ENCODE results near the gene PTDSS2.
"Not testable (repeated sequence)": the region's sequence is repeated elsewhere in the genome, so short reads cannot be mapped to it uniquely, and the experiment has no call there.

PTDSS2 gene

DNA sequence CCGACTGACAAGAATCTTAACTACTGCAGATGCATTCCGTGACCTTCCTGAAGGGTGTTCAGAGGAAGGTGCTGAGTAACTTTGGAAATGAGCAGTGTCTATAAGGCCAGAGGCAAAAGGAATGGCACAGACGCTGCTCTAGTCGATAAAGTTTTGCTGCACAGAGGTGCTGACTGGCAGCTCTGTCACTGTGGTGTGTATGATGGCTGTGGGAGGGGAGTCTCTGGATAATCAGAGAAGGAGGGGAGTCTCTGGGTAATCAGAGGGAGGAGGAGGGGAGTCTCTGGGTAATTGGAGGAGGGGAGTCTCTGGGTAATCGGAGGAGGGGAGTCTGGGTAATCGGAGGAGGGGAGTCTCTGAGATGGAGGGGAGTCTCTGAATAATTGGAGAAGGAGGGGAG, 18.4 kb downstream of the PTDSS2 start:
- FAIRE-seq, result no peak
- no peak for DNase-seq (ENCODE audit: low spot score)

GRCh38 chr11:469026-469683, 19.1 kb downstream of the PTDSS2 start:
- not testable (repeated sequence) for FAIRE-seq; DNase-seq (ENCODE audit: low spot score)

GRCh38 chr11:469684-470560, 19.8 kb downstream of the PTDSS2 start:
- no peak for DNase-seq (ENCODE audit: low spot score)
- FAIRE-seq, result no peak

GRCh38 chr11:471468-472145, 21.5 kb downstream of the PTDSS2 start:
- no peak for FAIRE-seq

DNA sequence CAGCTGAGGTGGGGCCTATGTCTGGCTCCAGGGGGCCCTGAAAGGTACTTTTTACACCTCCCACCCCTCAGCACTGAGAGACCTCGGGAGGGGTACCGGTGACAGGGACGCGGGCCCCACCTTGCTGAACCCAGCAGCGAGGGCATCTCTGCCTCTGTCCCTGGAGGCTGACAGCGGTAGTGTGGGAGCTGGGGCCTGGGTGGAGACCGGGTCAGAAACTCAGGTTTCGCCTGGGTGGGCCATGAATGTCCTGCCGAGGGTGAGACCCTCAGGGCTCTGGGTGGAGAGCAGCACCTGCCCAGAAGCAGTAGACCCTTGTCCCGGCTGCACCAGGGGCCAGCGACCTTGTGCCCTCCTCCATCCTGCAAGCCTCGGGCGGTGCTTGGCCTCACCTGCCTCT, 22.2 kb downstream of the PTDSS2 start:
- FAIRE-seq (no peak), DNase-seq (ENCODE audit: low spot score) (no peak)

More at GRCh38 chr11:471468-472145, 21.5 kb downstream of the PTDSS2 start:
- no peak for DNase-seq (ENCODE audit: low spot score)

DNA sequence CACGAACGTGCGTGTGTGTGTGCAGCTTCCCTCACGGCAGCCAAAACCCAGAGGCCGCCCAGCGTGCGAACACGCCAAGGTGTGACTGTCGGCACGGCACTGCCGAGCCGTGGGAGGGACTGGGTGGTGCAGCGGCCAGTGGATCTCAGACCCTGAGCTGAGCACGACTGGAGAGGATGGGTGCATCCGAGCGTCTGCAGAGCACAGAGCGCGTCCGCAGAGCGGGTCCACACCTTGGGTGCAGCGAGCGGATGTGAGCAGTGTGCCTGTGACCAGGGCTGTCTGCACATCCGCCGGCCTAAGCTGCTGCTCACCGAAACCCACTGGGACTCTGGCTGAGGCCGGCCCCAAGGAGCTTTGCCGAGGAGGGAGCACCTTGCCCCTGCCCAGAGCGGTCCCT, 22.7 kb downstream of the PTDSS2 start:
- FAIRE-seq (no peak), DNase-seq (ENCODE audit: low spot score) (no peak)

DNA sequence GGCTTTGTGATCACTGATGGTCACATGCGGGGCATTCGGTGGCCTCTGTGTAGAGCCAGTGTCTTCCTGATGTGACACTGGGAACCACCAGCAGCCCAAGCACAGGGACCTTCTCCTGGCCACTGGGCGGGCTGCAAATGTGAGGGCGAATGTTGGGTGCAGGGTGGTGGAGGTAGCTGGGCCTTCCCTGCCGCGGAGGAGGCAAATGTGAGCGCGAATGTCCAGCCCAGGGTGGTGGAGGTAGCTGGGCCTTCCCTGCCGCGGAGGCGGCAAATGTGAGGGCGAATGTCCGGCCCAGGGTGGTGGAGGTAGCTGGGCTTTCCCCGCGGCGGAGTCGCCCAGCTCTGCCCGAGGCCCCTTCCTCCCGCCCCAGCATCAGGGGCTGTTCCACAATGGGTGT, 23.3 kb downstream of the PTDSS2 start:
- FAIRE-seq (no peak), DNase-seq (ENCODE audit: low spot score) (no peak)

DNA sequence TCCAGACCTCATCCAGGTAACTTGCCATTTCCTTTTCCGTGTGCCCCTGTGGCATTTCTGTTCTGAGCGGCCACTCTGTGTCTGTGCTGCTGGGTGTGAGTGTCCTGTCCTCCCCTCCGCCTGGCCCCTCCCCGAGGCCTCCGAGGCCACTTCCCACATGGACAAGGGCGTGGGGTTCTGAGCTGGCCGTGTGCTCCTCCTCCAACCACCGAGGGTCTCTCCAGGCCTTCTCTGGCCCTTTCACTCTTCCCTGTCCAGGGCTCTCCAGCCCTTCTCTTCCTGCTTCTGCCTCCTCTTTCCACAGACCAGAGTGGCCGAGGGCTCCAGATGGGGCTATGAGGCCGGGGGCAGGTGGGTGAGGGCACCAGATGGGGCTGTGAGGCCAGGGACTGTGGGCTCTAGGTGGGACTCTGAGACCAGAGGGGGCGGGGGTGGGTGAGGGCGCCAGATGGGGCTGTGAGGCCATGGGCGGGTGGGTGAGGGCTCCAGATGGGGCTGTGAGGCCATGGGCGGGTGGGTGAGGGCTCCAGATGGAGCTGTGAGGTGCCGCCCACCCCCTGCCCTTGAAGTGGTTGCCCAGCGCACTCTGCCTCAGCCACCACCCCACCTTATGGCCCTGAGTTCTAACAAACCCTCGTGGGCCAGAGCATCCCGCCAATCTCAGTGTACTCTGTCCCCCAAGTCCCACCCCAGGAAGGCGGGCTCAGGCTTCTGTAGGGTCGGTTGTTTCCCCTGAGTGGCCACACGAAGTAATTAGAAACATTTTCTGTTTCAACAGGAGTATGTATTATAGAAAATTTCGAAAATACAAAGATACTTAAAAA, 24.1 kb downstream of the PTDSS2 start:
- FAIRE-seq (no peak), DNase-seq (ENCODE audit: low spot score) (no peak)

DNA sequence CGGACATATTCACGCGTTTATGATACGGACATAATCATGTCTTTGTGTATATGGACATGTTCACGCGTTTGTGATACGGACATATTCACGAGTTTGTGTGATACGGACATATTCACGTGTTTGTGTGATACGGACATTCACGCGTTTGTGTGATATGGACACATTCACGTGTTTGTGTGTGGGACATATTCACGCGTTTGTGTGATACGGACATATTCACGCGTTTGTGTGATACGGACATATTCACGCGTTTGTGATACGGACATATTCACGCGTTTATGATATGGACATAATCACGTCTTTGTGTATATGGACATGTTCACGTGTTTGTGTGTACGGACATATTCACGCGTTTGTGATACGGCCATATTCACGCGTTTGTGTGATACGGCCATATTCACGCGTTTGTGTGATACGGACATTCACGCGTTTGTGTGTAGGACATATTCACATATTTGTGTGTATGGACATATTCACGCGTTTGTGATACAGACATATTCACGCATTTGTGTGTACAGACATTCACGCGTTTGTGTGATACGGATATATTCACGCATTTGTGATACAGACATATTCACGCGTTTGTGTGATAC, 24.9 kb downstream of the PTDSS2 start:
- DNase-seq (ENCODE audit: low spot score), result no peak
- no peak for FAIRE-seq

- FAIRE-seq, result no peak
- no peak for DNase-seq (ENCODE audit: low spot score)
These were observed 25.9 kb downstream of the PTDSS2 start for GRCh38 chr11:475941-476340.

- FAIRE-seq, result no peak
- no peak for DNase-seq (ENCODE audit: low spot score)
These were observed 26.3 kb downstream of the PTDSS2 start for GRCh38 chr11:476416-476815.

DNA sequence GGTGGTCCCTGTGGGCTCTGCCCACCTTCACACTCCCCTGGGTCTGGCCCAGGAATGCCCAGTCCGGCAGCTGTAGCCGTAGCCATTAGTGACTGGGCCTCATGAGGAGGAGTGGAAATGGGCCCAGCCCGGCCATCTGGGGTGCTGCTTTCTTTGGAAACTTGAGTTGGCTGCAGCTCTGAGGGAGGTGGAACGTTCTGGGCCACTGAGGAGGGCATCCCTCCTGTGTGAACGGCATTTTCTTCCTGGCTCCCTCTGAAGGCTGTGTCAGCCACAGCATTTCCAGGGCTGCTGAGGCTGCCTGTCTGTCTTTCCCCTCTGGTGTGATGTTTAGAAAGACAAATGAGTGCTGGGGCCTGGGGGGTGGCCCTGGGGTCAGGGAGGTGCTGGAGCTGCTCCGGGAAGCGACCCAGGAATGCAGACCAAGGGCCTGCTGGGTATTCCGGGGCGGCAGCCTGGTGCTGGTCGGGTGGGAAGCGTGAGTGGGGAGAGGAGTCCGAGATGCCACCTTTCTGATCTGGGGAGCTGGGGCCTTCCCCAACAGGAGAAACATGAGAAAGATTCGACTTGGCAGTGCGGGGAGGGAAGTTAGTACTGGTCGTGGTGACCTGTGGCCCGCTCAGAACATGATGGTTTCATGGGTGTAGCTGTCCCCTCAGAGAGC, 27.1 kb downstream of the PTDSS2 start:
- FAIRE-seq (no peak), DNase-seq (ENCODE audit: low spot score) (no peak)

- FAIRE-seq (no peak), DNase-seq (ENCODE audit: low spot score) (no peak)
These were observed 29.2 kb downstream of the PTDSS2 start for GRCh38 chr11:479311-479710.

DNA sequence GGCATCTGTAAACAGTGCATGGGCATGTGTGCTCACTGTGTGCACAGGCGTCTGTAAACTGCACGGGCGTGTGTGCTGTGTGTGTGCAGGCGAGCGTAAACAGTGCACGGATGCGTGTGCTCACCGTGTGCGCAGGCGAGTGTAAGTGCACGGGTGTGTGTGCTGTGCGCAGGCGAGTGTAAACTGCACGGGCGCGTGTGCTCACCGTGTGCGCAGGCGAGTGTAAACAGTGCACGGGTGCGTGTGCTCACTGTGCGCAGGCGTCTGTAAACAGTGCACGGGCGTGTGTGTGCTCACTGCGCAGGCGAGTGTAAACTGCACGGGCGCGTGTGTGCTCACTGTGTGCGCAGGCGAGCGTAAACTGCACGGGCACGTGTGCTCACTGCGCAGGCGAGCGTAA, 34.5 kb downstream of the PTDSS2 start:
- DNase-seq (ENCODE audit: low spot score) (no peak), FAIRE-seq (no peak)

DNA sequence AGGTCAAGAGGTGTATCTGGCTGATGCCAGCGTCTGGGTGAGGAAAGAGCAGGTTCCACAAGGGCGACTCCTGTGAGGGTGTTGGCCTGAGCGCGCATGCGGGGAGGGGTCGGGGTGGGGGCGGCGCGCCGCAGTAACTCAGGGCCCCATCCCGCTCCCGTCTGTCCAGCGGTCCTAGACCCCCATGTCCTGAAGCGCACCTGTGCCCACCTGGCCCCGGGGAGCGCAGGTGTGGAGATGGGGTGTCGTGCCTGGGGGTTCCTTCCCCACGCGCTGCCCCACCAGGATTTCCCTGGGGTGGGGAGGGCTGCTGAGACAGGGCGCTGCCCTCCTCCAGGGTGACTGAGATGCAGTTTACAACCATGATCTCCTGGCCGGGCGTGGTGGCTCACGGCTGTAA, 36.1 kb downstream of the PTDSS2 start:
- FAIRE-seq (no peak), DNase-seq (ENCODE audit: low spot score) (no peak)

DNA sequence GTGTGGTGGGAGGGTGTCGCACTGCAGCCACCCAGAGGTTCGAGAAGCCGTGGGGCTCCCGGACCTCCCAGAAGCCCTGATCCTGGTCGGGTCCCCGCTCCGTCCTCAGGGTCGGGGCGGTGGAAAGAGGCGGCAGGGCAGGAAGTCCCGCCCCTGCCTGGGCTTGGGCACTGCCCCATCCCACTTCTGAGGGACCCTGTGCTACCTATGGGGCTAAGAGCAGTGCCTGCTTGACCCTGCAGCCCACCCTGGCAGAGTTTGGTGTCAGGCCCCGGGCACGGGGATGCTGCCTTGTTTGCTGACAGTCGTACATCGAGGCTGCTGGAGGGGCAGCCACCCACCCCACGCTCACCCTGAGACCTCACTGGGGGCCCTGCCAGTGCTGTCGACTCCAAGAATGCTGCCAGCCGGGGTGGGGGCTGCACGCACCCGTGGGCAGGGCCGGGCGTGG, 37.5 kb downstream of the PTDSS2 start:
- DNase-seq (ENCODE audit: low spot score) (no peak), FAIRE-seq (no peak)

DNA sequence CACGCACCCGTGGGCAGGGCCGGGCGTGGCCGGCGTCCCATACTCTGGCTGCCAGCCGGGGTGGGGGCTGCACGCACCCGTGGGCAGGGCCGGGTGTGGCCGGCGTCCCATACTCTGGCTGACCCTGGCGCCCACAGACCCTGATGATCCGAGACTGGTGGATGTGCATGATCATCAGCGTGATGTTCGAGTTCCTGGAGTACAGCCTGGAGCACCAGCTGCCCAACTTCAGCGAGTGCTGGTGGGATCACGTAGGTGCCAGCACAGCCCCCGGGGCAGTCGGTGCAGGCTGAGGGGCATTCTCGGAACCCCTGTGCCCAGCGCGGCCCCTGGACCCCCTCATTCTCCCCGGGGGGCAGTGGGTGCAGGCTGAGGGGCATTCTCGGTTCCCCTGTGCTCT, 38.0 kb downstream of the PTDSS2 start:
- DNase-seq (ENCODE audit: low spot score) (no peak), FAIRE-seq (no peak)

DNA sequence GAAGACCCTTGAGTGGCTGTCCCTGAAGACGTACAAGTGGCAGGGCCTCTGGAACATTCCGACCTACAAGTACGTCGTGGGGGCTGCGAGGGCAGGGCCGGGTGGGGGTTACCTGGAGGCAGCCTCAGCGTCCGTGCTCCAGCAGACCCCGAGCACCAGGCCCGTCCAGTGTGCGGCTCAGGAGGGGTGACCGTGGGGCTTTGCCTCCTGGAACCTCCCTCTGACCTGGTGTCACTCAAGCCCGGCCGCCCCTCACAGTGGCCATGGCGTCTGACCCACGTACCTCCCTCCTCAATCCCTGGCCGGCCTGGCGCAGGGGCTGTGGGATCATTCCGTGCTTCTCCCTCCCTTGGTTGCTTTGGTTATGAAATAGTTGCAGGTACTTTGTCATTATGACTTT, 38.5 kb downstream of the PTDSS2 start:
- FAIRE-seq (no peak), DNase-seq (ENCODE audit: low spot score) (no peak)

GRCh38 chr11:488992-489391, 38.9 kb downstream of the PTDSS2 start:
- no peak for DNase-seq (ENCODE audit: low spot score)
- no peak for FAIRE-seq

DNA sequence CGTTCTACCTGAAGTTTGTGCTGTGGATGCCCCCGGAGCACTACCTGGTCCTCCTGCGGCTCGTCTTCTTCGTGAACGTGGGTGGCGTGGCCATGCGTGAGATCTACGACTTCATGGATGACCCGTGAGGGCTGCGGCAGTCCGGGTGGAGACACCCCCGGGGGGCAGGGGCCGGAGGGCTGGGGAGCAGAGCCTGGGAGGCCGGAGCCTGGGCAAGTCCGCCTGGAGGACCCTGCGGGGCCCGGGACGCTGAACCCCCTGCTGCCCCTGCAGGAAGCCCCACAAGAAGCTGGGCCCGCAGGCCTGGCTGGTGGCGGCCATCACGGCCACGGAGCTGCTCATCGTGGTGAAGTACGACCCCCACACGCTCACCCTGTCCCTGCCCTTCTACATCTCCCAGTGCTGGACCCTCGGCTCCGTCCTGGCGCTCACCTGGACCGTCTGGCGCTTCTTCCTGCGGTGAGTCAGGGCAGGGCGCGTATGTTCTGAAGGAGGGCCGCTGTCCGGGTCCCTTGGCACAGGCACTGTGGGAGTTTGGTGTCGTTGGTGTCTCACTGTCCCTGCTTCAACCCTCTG, 39.6 kb downstream of the PTDSS2 start:
- DNase-seq (ENCODE audit: low spot score) (no peak), FAIRE-seq (no peak)
